ENCODE measurements around the gene TRPM3.

Gene TRPM3

DNA sequence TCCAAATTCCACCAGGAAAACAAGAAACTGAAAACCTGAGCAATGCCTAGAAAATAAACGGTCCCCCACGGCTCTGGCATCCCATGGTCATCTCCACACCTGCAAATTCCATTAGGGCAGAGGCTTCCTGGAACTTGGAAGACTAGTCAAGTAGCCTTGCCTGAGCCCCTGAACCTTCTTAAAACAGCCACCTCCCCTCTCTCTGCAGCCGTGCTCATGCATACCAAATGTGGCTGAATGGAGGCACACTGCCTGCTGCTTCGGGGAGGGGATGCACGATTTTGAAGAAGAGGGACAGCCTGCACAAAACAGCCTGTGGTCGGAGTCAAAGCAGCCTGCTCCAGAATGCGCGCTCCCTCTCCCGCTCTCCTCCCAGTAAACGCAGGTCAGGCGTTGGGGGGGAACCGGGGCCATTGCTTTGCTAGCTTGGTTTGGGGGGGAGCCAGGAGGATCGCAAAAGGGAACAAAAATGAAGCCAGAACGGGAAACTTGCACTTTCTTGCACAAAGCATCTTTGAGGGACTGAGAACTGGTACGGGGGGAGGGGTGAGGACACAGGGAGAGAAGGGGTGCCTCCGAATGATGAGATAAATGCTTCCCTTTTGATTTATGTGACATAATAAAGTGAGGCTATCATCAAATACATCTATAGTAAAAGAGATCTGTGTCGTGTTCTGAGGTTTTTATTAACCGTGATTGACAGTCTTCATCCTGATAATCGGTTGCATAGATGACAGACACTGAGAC lies at the start of gene TRPM3:
TSS of gene TRPM3 (minus strand) at position 347 of the 747 bp plus-strand sequence. CDS start at position 80, 267 bp downstream.
- H3K4me3 ChIP-seq (ENCODE audit: low read depth, low read length), result no peak within 1 kb of the TSS
- TF ChIP-seq, protein P1, sequence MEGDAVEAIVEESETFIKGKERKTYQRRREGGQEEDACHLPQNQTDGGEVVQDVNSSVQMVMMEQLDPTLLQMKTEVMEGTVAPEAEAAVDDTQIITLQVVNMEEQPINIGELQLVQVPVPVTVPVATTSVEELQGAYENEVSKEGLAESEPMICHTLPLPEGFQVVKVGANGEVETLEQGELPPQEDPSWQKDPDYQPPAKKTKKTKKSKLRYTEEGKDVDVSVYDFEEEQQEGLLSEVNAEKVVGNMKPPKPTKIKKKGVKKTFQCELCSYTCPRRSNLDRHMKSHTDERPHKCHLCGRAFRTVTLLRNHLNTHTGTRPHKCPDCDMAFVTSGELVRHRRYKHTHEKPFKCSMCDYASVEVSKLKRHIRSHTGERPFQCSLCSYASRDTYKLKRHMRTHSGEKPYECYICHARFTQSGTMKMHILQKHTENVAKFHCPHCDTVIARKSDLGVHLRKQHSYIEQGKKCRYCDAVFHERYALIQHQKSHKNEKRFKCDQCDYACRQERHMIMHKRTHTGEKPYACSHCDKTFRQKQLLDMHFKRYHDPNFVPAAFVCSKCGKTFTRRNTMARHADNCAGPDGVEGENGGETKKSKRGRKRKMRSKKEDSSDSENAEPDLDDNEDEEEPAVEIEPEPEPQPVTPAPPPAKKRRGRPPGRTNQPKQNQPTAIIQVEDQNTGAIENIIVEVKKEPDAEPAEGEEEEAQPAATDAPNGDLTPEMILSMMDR (IDR thresholded peaks at IDR 0.05; ENCODE audit: borderline replicate concordance, insufficient read depth, low read depth, low read length), result no peak

DNA sequence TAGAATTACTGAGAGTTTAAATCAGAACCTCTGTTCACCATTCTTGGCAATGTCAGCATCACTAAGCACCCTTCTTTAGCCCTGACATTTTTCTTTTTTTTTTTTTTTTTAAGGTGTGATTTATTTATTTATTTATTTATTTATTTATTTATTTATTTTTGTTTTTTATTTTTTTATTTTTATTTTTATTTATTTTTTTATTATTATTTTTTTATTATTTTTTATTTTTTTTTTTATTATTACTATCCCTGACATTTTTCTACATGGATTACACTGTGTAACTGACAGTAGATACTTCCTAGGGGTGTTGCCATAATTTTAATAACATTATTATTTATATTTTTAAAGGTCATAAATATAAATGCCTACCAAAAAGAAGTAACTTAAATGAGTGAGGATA lies 47.0 kb upstream of the TRPM3 start:
- TF ChIP-seq, protein P1 (IDR thresholded peaks at IDR 0.05; ENCODE audit: borderline replicate concordance, insufficient read depth, low read depth, low read length), result no peak
- no peak overlapping the region for H3K4me3 ChIP-seq (ENCODE audit: low read depth, low read length)

DNA sequence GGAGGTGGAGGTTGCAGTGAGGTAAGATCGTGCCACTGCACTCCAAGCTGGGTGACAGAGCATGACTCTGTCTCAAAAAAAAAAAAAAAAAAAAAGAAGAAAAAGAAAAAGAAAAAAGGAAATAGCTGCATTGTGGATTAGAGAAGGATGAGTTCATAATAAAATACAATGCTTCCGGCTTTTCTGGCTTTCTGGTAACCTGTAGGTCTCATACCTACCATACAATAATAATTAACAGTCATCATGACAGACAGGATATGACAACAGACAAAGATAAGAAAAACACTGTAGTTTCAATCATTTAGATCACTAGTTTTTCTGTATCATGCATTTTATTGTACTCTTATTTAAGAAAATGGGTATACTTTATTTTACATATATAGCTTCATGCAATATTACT lies 40.7 kb upstream of the TRPM3 start:
- no peak overlapping the region for H3K4me3 ChIP-seq (ENCODE audit: low read depth, low read length)
- TF ChIP-seq, protein P1 (IDR thresholded peaks at IDR 0.05; ENCODE audit: borderline replicate concordance, insufficient read depth, low read depth, low read length), result no peak

DNA sequence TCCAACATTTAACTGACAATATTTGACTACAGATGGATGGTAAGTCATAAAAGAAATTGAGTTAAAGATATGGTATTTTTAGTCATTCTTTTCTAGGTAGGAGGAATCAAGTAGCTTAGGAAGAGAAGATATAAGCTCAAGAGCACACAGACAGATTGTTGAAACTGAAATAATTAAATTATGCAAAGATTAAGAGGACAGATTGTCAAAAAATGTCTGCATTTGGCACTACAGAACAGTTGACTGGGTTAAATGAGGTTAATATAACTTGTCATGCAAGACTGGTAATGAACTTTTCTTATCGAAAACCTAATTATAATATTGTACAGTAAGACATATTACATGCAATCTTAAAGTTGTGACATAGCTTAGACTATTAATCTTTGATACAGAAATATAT lies 36.3 kb upstream of the TRPM3 start:
- TF ChIP-seq, protein P1 (IDR thresholded peaks at IDR 0.05; ENCODE audit: borderline replicate concordance, insufficient read depth, low read depth, low read length), result no peak
- H3K4me3 ChIP-seq (ENCODE audit: low read depth, low read length), result no peak overlapping the region

DNA sequence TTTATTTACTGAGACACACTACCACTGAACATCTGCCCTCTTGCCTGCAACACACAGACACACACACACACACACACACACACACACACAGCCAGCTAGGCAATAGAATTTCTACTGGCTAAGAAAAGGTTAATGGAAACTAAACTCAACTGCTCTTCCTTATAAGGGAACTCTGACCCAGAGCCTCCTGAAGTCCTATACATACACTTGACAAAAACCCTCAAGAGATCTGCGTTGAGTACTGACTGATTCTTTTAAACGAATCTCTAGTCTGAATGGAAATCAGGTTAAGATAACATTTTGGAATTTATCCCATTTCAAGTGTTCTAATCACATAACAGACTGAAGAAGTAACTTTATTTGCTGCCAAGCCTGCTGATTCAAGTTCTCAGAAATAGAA lies 25.9 kb upstream of the TRPM3 start:
- no peak overlapping the region for H3K4me3 ChIP-seq (ENCODE audit: low read depth, low read length)
- TF ChIP-seq, protein P1 (IDR thresholded peaks at IDR 0.05; ENCODE audit: borderline replicate concordance, insufficient read depth, low read depth, low read length), result no peak

DNA sequence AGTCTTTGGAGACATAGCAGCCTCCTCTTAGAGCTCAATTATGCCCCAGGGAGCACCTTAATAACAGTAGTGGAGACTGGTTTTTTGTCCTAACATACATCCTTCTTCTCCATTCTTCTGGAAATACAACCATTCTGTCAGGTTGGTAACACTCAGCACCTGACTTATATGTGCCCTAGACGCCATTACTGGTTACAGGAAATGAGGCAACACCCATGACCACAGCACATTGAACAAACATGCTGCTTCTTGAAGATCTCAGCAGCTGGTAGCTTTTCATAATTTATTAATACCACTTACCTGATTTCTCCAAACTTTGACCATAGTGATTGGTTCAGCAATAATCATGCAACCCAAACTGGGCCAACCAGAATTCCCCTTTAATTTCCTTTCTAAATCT lies 25.1 kb upstream of the TRPM3 start:
- H3K4me3 ChIP-seq (ENCODE audit: low read depth, low read length), result no peak overlapping the region
- TF ChIP-seq, protein P1 (IDR thresholded peaks at IDR 0.05; ENCODE audit: borderline replicate concordance, insufficient read depth, low read depth, low read length), result no peak

DNA sequence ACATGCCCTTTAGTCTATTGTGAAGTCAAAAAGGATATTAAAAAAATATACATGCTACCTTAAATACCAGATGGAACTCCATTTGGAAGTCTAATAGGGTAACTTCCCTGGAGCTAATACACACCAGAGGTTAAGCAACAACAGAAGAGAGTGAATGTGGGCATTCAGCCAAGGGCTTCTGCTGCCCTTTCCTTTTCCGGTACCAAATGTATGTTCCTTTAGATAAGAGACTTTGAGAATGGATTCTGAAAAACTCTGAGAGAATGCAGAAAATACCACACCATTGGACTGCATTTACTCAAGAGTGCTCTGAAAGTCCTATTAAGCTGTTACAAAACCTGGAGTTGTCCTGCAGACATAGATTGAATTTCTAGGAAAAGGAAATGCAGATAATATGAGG lies 23.8 kb upstream of the TRPM3 start:
- H3K4me3 ChIP-seq (ENCODE audit: low read depth, low read length), result no peak overlapping the region
- TF ChIP-seq, protein P1 (IDR thresholded peaks at IDR 0.05; ENCODE audit: borderline replicate concordance, insufficient read depth, low read depth, low read length), result no peak
